ENCODE results near the gene PLCB4.

Gene PLCB4

DNA sequence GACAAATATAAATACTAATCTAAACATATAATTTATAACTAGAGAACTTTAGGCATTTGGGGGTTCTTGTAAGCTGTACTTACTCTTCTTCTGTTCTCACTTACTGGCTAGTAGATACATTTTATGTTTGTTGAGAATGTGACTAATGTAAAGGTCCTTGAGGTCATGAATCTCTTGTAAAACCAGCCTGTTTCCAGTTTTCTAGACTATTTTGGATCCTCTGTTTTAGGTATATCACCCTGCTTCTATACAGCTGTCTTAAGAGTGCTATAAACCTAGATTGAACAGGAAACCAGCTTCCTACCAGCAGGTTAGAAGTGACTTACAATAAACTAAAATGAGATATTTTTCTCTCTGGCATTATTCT lies 134.2 kb downstream of the PLCB4 start:
- Histone ChIP-seq H3F3A (ENCODE audit: insufficient read depth) (no peaks in the 10 kb centered on the region), H3K27me3 (ENCODE audit: low read length) (no peaks in the 10 kb centered on the region), H3K9me3 (ENCODE audit: insufficient read depth, low read length) (no peaks in the 10 kb centered on the region), H3K27ac (ENCODE audit: low read depth, low read length) (no peak overlapping the region), H3K9me2 (replicated peaks; ENCODE audit: insufficient read depth, low read length) (no peaks in the 10 kb centered on the region), H4K20me1 (ENCODE audit: low read depth, low read length) (no peaks in the 10 kb centered on the region), H3K9ac (ENCODE audit: low read length) (no peak overlapping the region), H3K36me3 (ENCODE audit: low read length) (no peaks in the 10 kb centered on the region), H3K4me3 (ENCODE audit: insufficient read depth, low read length, poor library complexity, severe bottlenecking) (no peak overlapping the region), H3K79me2 (ENCODE audit: insufficient read depth, low read length) (no peaks in the 10 kb centered on the region), H3K4me2 (ENCODE audit: low read depth, low read length, poor library complexity, severe bottlenecking) (no peak overlapping the region), H2AFZ (ENCODE audit: low read depth, low read length, severe bottlenecking) (no peak overlapping the region)
- no peak for TF ChIP-seq EZH2phosphoT487 (conservative IDR thresholded peaks at IDR 0.05; ENCODE audit: low read length)
- TF ChIP-seq, protein P1, sequence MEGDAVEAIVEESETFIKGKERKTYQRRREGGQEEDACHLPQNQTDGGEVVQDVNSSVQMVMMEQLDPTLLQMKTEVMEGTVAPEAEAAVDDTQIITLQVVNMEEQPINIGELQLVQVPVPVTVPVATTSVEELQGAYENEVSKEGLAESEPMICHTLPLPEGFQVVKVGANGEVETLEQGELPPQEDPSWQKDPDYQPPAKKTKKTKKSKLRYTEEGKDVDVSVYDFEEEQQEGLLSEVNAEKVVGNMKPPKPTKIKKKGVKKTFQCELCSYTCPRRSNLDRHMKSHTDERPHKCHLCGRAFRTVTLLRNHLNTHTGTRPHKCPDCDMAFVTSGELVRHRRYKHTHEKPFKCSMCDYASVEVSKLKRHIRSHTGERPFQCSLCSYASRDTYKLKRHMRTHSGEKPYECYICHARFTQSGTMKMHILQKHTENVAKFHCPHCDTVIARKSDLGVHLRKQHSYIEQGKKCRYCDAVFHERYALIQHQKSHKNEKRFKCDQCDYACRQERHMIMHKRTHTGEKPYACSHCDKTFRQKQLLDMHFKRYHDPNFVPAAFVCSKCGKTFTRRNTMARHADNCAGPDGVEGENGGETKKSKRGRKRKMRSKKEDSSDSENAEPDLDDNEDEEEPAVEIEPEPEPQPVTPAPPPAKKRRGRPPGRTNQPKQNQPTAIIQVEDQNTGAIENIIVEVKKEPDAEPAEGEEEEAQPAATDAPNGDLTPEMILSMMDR (IDR thresholded peaks at IDR 0.05; ENCODE audit: insufficient read depth, low read length, poor library complexity, severe bottlenecking), result no peak

DNA sequence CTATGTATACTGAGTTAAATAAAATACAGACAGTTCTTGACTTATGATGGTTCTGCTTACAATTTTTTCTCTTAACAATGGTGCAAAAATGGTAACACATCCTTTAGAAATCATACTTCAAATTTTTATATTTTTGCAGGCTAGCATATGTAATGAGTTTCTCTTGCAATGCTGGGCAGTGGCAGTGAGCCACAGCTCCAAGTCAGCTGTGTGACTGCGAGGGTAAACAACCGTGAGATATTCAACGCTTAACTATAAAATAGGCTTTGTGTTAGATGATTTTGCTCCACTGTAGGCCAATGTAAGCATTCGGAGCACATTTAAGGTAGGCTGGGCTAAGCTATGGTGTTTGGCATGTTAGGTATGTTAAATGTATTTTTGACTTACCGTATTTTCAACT lies 136.1 kb downstream of the PLCB4 start:
- no peaks in the 10 kb centered on the region for H3K36me3 ChIP-seq (ENCODE audit: low read length)
- no peaks in the 10 kb centered on the region for H3K9me3 ChIP-seq (ENCODE audit: insufficient read depth, low read length)
- H3F3A ChIP-seq (ENCODE audit: insufficient read depth), result no peaks in the 10 kb centered on the region
- TF ChIP-seq EZH2phosphoT487 (conservative IDR thresholded peaks at IDR 0.05; ENCODE audit: low read length), result no peak
- TF ChIP-seq, protein P1 (IDR thresholded peaks at IDR 0.05; ENCODE audit: insufficient read depth, low read length, poor library complexity, severe bottlenecking), result no peak
- H3K9me2 ChIP-seq (replicated peaks; ENCODE audit: insufficient read depth, low read length), result no peaks in the 10 kb centered on the region
- no peak overlapping the region for H3K9ac ChIP-seq (ENCODE audit: low read length)
- no peak overlapping the region for H3K4me3 ChIP-seq (ENCODE audit: insufficient read depth, low read length, poor library complexity, severe bottlenecking)
- H3K27ac ChIP-seq (ENCODE audit: low read depth, low read length), result no peak overlapping the region
- H3K79me2 ChIP-seq (ENCODE audit: insufficient read depth, low read length), result no peaks in the 10 kb centered on the region
- no peak overlapping the region for H2AFZ ChIP-seq (ENCODE audit: low read depth, low read length, severe bottlenecking)
- no peaks in the 10 kb centered on the region for H3K27me3 ChIP-seq (ENCODE audit: low read length)
- H4K20me1 ChIP-seq (ENCODE audit: low read depth, low read length), result no peaks in the 10 kb centered on the region
- H3K4me2 ChIP-seq (ENCODE audit: low read depth, low read length, poor library complexity, severe bottlenecking), result no peak overlapping the region

DNA sequence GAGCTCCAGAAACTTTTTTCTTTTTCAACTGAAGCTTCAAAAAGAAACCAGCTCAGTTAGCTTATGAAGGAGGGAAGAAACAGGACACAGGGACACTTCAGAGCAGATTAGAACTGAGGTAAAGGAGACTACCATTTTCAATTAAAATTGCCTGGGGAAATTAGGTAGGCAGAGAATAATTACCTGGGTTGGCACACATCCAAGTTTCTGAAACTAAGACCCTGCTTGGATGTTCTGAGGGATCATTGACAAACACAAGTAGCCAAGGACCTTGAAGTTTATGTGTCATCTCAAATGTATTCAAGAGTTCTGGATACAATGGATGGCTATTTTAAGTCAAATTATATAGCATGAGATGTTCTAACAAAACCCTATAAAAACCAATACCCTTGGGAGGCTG lies 137.6 kb downstream of the PLCB4 start:
- H3K27ac ChIP-seq (ENCODE audit: low read depth, low read length), result no peak overlapping the region

More for the DNA sequence above, 137.6 kb downstream of the PLCB4 start:
- no peaks in the 10 kb centered on the region for H3K79me2 ChIP-seq (ENCODE audit: insufficient read depth, low read length)
- H3F3A ChIP-seq (ENCODE audit: insufficient read depth), result no peaks in the 10 kb centered on the region
- no peaks in the 10 kb centered on the region for H3K27me3 ChIP-seq (ENCODE audit: low read length)
- no peak overlapping the region for H3K9ac ChIP-seq (ENCODE audit: low read length)
- TF ChIP-seq EZH2phosphoT487 (conservative IDR thresholded peaks at IDR 0.05; ENCODE audit: low read length), result no peak
- TF ChIP-seq, protein P1 (IDR thresholded peaks at IDR 0.05; ENCODE audit: insufficient read depth, low read length, poor library complexity, severe bottlenecking), result no peak
- H2AFZ ChIP-seq (ENCODE audit: low read depth, low read length, severe bottlenecking), result no peak overlapping the region
- no peak overlapping the region for H3K4me3 ChIP-seq (ENCODE audit: insufficient read depth, low read length, poor library complexity, severe bottlenecking)
- H3K9me2 ChIP-seq (replicated peaks; ENCODE audit: insufficient read depth, low read length), result no peaks in the 10 kb centered on the region
- no peaks in the 10 kb centered on the region for H3K9me3 ChIP-seq (ENCODE audit: insufficient read depth, low read length)
- H3K4me2 ChIP-seq (ENCODE audit: low read depth, low read length, poor library complexity, severe bottlenecking), result no peak overlapping the region
- no peaks in the 10 kb centered on the region for H3K36me3 ChIP-seq (ENCODE audit: low read length)
- H4K20me1 ChIP-seq (ENCODE audit: low read depth, low read length), result no peaks in the 10 kb centered on the region

Measured in SU-DHL-6 (cell line).